Middle frontal gyrus (tissue), 1 donor: ENCODE results near the gene MAP2K6.

ENCODE experiments used
- DNase-seq: peaks from one replicate; pipeline ENCODE4 v3.0.0-alpha.2; 2015; ENCODE audit warnings: low spot score; ENCODE audit errors: extremely low spot score

MAP2K6 gene

GRCh38 chr17:69486779-69487637, 72.5 kb downstream of the MAP2K6 start:
- no peak for DNase-seq

GRCh38 chr17:69489313-69489712, 74.8 kb downstream of the MAP2K6 start:
- DNase-seq, result no peak

- no peak for DNase-seq
Measured at GRCh38 chr17:69492410-69493071, 78.0 kb downstream of the MAP2K6 start.

GRCh38 chr17:69495787-69496186, 81.3 kb downstream of the MAP2K6 start:
- DNase-seq, result no peak

GRCh38 chr17:69497161-69497560, 82.7 kb downstream of the MAP2K6 start:
- DNase-seq, result no peak

- DNase-seq, result no peak
Measured at GRCh38 chr17:69499318-69499717, 84.8 kb downstream of the MAP2K6 start.

GRCh38 chr17:69500911-69501429, 86.5 kb downstream of the MAP2K6 start:
- no peak for DNase-seq

- DNase-seq, result no peak
Measured at GRCh38 chr17:69501591-69502468, 87.3 kb downstream of the MAP2K6 start.

GRCh38 chr17:69503711-69504110, 89.2 kb downstream of the MAP2K6 start:
- no peak for DNase-seq

GRCh38 chr17:69505740-69506139, 91.2 kb downstream of the MAP2K6 start:
- DNase-seq, result no peak

GRCh38 chr17:69506489-69506888, 92.0 kb downstream of the MAP2K6 start:
- no peak for DNase-seq

GRCh38 chr17:69508814-69509213, 94.3 kb downstream of the MAP2K6 start:
- no peak for DNase-seq

GRCh38 chr17:69511250-69511649, 96.8 kb downstream of the MAP2K6 start:
- no peak for DNase-seq

- DNase-seq, result no peak
Measured at GRCh38 chr17:69512946-69513345, 98.4 kb downstream of the MAP2K6 start.

- DNase-seq, result no peak
Measured at GRCh38 chr17:69516225-69516624, 101.7 kb downstream of the MAP2K6 start.

- no peak for DNase-seq
Measured at GRCh38 chr17:69516911-69517310, 102.4 kb downstream of the MAP2K6 start.

GRCh38 chr17:69518951-69519350, 104.5 kb downstream of the MAP2K6 start:
- no peak for DNase-seq

GRCh38 chr17:69523244-69523861, 108.9 kb downstream of the MAP2K6 start:
- DNase-seq, result peak; percentile 42

GRCh38 chr17:69524854-69525253, 110.4 kb downstream of the MAP2K6 start:
- no peak for DNase-seq

- DNase-seq, result peak; percentile 64
Measured at GRCh38 chr17:69525920-69526841, 111.7 kb downstream of the MAP2K6 start.
